GM12878 (cell line): ENCODE measurements around the gene ITGB5. TPM values are rescaled to one million over a fixed set of nuclear protein-coding genes. Genes with fewer than 3 reads are reported as not detected.

Experiments used
- ATAC-seq: fragments of 200-7000 bp; cut with Tn5 transposase; 3 replicates; pipeline ENCODE4 v1.9.1; 2020; ENCODE audit warnings: mild to moderate bottlenecking, moderate library complexity
- BruUV-seq: library from RNA; stranded (reverse); fragments of 400-500 nt; replicated peaks from 2 replicates; lab custom pipeline; 2021; lab: Mats Ljungman, UMichigan
- CTCF ChIA-PET: fragments of 300-600 bp; sonication (Branson Sonifier 250); formaldehyde crosslinking; extraction: SDS; loops from one replicate; lab custom pipeline; 2021; ENCODE audit warnings: inconsistent platforms; lab: Yijun Ruan, JAX
- POLR2A ChIA-PET: fragments of 350-600 bp; formaldehyde crosslinking; extraction: SDS; loops from one replicate; lab custom pipeline; 2021; ENCODE audit warnings: inconsistent platforms; lab: Charles Lee
- RAD21 ChIA-PET: fragments of 300-600 bp; sonication (Branson Sonifier 250); formaldehyde crosslinking; loops from one replicate; lab custom pipeline; 2023; ENCODE audit warnings: antibody characterized with exemption; ENCODE audit not compliant: unreplicated experiment; lab: Charles Lee
- SMC1A ChIA-PET: fragments of 300-600 bp; sonication (Branson Sonifier 250); formaldehyde crosslinking; loops from one replicate; lab custom pipeline; 2023; ENCODE audit not compliant: unreplicated experiment, uncharacterized antibody; lab: Charles Lee
- DNase-seq: peaks from one replicate; pipeline ENCODE4 v3.0.0-alpha.2; 2011; ENCODE audit warnings: low read depth, low spot score
- FAIRE-seq: peaks from 3 replicates; lab custom pipeline; 2011; peaks lifted over from hg19 to GRCh38; lab: Jason Lieb, UNC
- H2AFZ ChIP-seq: 2 replicates; pipeline ENCODE4 v1.6.0; 2011; ENCODE audit warnings: low read depth, low read length, control low read depth; ENCODE audit not compliant: control insufficient read depth
- H3K27ac ChIP-seq: 2 replicates; pipeline ENCODE4 v1.5.1; 2011; ENCODE audit warnings: control low read depth; ENCODE audit not compliant: control insufficient read depth, insufficient read depth
- H3K27me3 ChIP-seq, 2 experiments: replicated peaks in 1 of 2; 2 replicates each; pipeline versions ENCODE4 v1.6.0 to v1.6.1; 2011; ENCODE audit warnings: low read length in 1 of 2; ENCODE audit not compliant: control insufficient read depth in 2 of 2, insufficient read depth in 2 of 2
- H3K36me3 ChIP-seq, 2 experiments: 2 replicates each; pipeline ENCODE4 v1.5.1; 2011; ENCODE audit warnings: low read length in 1 of 2; ENCODE audit not compliant: control insufficient read depth in 2 of 2, insufficient read depth in 2 of 2
- H3K4me1 ChIP-seq: 2 replicates; pipeline ENCODE4 v1.6.1; 2011; ENCODE audit warnings: mild to moderate bottlenecking, low read length, moderate library complexity, mixed read lengths; ENCODE audit not compliant: control insufficient read depth, insufficient read depth
- H3K4me2 ChIP-seq: 2 replicates; pipeline ENCODE4 v1.6.0; 2011; ENCODE audit warnings: control low read depth; ENCODE audit not compliant: control insufficient read depth, insufficient read depth
- H3K4me3 ChIP-seq: fragments of 200-600 bp; sonication (generic); 2 replicates; pipeline ENCODE4 v1.5.1; 2016
- H3K79me2 ChIP-seq: 2 replicates; pipeline ENCODE4 v1.6.0; 2011; ENCODE audit warnings: low read length; ENCODE audit not compliant: control insufficient read depth, insufficient read depth
- H3K9ac ChIP-seq: 2 replicates; pipeline ENCODE4 v1.8.0; 2011; ENCODE audit warnings: low read length, control low read depth, mixed read lengths; ENCODE audit not compliant: control insufficient read depth, insufficient read depth
- H3K9me3 ChIP-seq: replicated peaks from 3 replicates; pipeline ENCODE4 v1.5.1; 2011; ENCODE audit warnings: mild to moderate bottlenecking, low read length; ENCODE audit not compliant: control insufficient read depth, insufficient read depth
- H4K20me1 ChIP-seq: 2 replicates; pipeline ENCODE4 v1.6.0; 2011; ENCODE audit not compliant: control insufficient read depth, insufficient read depth
- EED ChIP-seq: sonication (generic); IDR thresholded peaks from 2 replicates; pipeline ENCODE4 v1.6.1; 2016; ENCODE audit warnings: antibody characterized with exemption, low read depth
- NRF1 ChIP-seq: conservative IDR thresholded peaks from 2 replicates; pipeline ENCODE4 v1.6.1; 2011; ENCODE audit warnings: mild to moderate bottlenecking, low read depth, low read length, improper control_type of control experiment
- SUZ12 ChIP-seq: fragments of 200-600 bp; sonication (generic); IDR thresholded peaks from one replicate; pipeline ENCODE4 v1.6.1; 2018; ENCODE audit warnings: antibody characterized with exemption, mild to moderate bottlenecking; ENCODE audit not compliant: unreplicated experiment
- TARDBP ChIP-seq: IDR thresholded peaks from 2 replicates; pipeline ENCODE4 v1.6.1; 2016; ENCODE audit warnings: borderline replicate concordance
- ZNF687 ChIP-seq: fragments of 450-650 bp; IDR thresholded peaks from 2 replicates; pipeline ENCODE4 v1.6.1; 2017; ENCODE audit warnings: mild to moderate bottlenecking, moderate library complexity
- WGBS: methylation state at CpG from one replicate; pipeline ENCODE4 v1.1.6; 2016; ENCODE audit warnings: low lambda C conversion rate; ENCODE audit not compliant: insufficient replicate concordance, insufficient coverage; ENCODE audit errors: missing lambda C conversion rate; 5-methylcytosine and 5-hydroxymethylcytosine counted together
- in situ Hi-C: fragments of 300-500 bp; cut with MboI; formaldehyde crosslinking; loops from 9 replicates; pipeline ENCODE4 v1.14.3; 2018; ENCODE audit warnings: mixed read lengths
- intact Hi-C: fragments of 100-400 bp; cut with micrococcal nuclease; formaldehyde crosslinking; loops from one replicate; pipeline ENCODE4 v1.14.2; 2022; ENCODE audit not compliant: unreplicated experiment
- polyA plus RNA-seq, 11 experiments: library from polyadenylated mRNA; depleted of rRNA in 4 of 11; unstranded in 6 of 11; stranded (reverse) in 5 of 11; fragments of >200 nt; fragmentation: Nextera tagmentation in 4 of 11; fragmentation: Illumina TruSeq in 1 of 11; extraction: Ambion mirVana in 4 of 11; extraction: Trizol in 1 of 11; gene quantifications; 1 replicate in 1 of 11; 2 replicates in 10 of 11; pipeline versions ENCODE4 v1.2.1 to v1.2.3, GENCODE V29; 2011 to 2016; ENCODE audit warnings: inconsistent platforms in 2 of 11, missing spikeins in 2 of 11, low read depth in 1 of 11
- total RNA-seq, 4 experiments: library from RNA; depleted of rRNA in 3 of 4; stranded (reverse); fragments of >200 nt in 3 of 4; fragmentation: Illumina TruSeq in 1 of 4; extraction: Trizol in 1 of 4; gene quantifications; 2 replicates each; pipeline versions ENCODE4 v1.2.1 to v1.2.3, GENCODE V29; 2013 to 2021
- TF ChIP-seq, protein P1 (sequence below): IDR thresholded peaks from 2 replicates; pipeline ENCODE4 v1.6.1; 2012; ENCODE audit warnings: low read depth, low read length, improper control_type of control experiment

Gene ITGB5
- total and polyA plus RNA-seq, 10 of the 15 experiments (the other 5 are each of a cell fraction or from before 2014, with no cell fraction given) = 0.05 to 10.0 (median 0.83) TPM; not detected in 2

GRCh38 chr3:124764746-124765145 is 122.4 kb downstream of the ITGB5 start:
- no peak for TF ChIP-seq SUZ12
- ChIA-PET POLR2A (no interaction called here), SMC1A (interaction anchor here (0.5 to 10.3 kb wide), 2 partner anchors 139 to 830 kb away, joined by 3 to 242 read pairs; no protein-coding TSS in a partner anchor), RAD21 (interaction anchor here (1.3 to 7.0 kb wide), 4 partner anchors 23 to 138 kb away, joined by 4 to 174 read pairs (median 6); no protein-coding TSS in a partner anchor), CTCF (interaction anchor here (1.0 to 14.8 kb wide), 4 partner anchors 130 to 146 kb away, joined by 3 to 551 read pairs (median 5); no protein-coding TSS in a partner anchor)
- no TSS peak for BruUV-seq
- in situ Hi-C loops (loop anchor here (5.0 kb wide), 3 partner anchors 138 to 823 kb away; no protein-coding TSS in a partner anchor), intact Hi-C loops (loop anchor here (5.0 kb wide), 1 partner anchor 438 kb away; no protein-coding TSS in a partner anchor)
- H2AFZ ChIP-seq = no peak overlapping the region
- no peaks in the 10 kb centered on the region for H3K9me3 ChIP-seq
- ATAC-seq (no peak), FAIRE-seq (no peak), DNase-seq (no peak)
- H3K4me3 ChIP-seq = no peak overlapping the region
- WGBS = 58% methylated on average over 5 of the region's 5 CpGs
- H3K4me2 ChIP-seq = no peak overlapping the region
- H3K27ac ChIP-seq = no peak overlapping the region
- no peak overlapping the region for H3K9ac ChIP-seq
- H3K27me3 ChIP-seq = no peaks in the 10 kb centered on the region; a peak in 2 of 4 replicates
- H4K20me1 ChIP-seq = no peaks in the 10 kb centered on the region
- H3K4me1 ChIP-seq = no peaks in the 10 kb centered on the region; the same call in 1 of the 2 replicates
- H3K79me2 ChIP-seq = no peaks in the 10 kb centered on the region
- no peaks in the 10 kb centered on the region for H3K36me3 ChIP-seq

- no peaks in the 10 kb centered on the region for H3K36me3 ChIP-seq
- H3K4me1 ChIP-seq = no peaks in the 10 kb centered on the region
- H3K9ac ChIP-seq = no peak overlapping the region
- no peak overlapping the region for H3K4me3 ChIP-seq
- 76% methylated on average over 15 of the region's 15 CpGs for WGBS
- H4K20me1 ChIP-seq = no peaks in the 10 kb centered on the region
- DNase-seq = no peak
- no peak overlapping the region for H2AFZ ChIP-seq
- SMC1A ChIA-PET = interaction anchor here (0.6 to 10.3 kb wide), 3 partner anchors 109 to 140 kb away, joined by 3 to 242 read pairs (median 46); no protein-coding TSS in a partner anchor
- no peak for FAIRE-seq
- CTCF ChIA-PET = interaction anchor here (0.9 to 14.8 kb wide), 8 partner anchors 8 to 822 kb away, joined by 3 to 551 read pairs (median 5); no protein-coding TSS in a partner anchor
- ATAC-seq = no peak
- intact Hi-C loops (loop anchor here (5.0 kb wide), 1 partner anchor 438 kb away; no protein-coding TSS in a partner anchor), in situ Hi-C loops (loop anchor here (5.0 kb wide), 3 partner anchors 138 to 824 kb away; no protein-coding TSS in a partner anchor)
- no peaks in the 10 kb centered on the region; a peak in 2 of 4 replicates for H3K27me3 ChIP-seq
- H3K79me2 ChIP-seq = no peaks in the 10 kb centered on the region
- no peak overlapping the region for H3K27ac ChIP-seq
- BruUV-seq = no TSS peak
- POLR2A ChIA-PET = interaction anchor here (1.3 kb wide), 1 partner anchor 82 kb away, joined by 3 read pairs; no protein-coding TSS in a partner anchor
- RAD21 ChIA-PET = interaction anchor here (0.7 to 7.0 kb wide), 7 partner anchors 7 to 143 kb away, joined by 3 to 174 read pairs (median 4); no protein-coding TSS in a partner anchor
- no peaks in the 10 kb centered on the region for H3K9me3 ChIP-seq
- H3K4me2 ChIP-seq = no peak overlapping the region
- no peak for TF ChIP-seq ZNF687
- no peak for TF ChIP-seq TARDBP
- no peak for TF ChIP-seq EED
- TF ChIP-seq NRF1 = no peak
- TF ChIP-seq, protein P1, sequence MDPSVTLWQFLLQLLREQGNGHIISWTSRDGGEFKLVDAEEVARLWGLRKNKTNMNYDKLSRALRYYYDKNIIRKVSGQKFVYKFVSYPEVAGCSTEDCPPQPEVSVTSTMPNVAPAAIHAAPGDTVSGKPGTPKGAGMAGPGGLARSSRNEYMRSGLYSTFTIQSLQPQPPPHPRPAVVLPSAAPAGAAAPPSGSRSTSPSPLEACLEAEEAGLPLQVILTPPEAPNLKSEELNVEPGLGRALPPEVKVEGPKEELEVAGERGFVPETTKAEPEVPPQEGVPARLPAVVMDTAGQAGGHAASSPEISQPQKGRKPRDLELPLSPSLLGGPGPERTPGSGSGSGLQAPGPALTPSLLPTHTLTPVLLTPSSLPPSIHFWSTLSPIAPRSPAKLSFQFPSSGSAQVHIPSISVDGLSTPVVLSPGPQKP = no peak
Measured at GRCh38 chr3:124763644-124764358, 123.4 kb downstream of the ITGB5 start.
